Tracheal epithelial cell (primary cell): ENCODE results near the gene CDK11A. TPM values are rescaled to one million over a fixed set of nuclear protein-coding genes. Genes with fewer than 3 reads are reported as not detected.

Experiments used
- total RNA-seq: library from RNA; depleted of rRNA; stranded (reverse); fragments of >200 nt; gene quantifications from 2 replicates; pipeline ENCODE4 v1.2.1, GENCODE V29; 2014

The CDK11A gene
- 3.4 and 14.2 TPM in 2 replicates for total RNA-seq

DNA sequence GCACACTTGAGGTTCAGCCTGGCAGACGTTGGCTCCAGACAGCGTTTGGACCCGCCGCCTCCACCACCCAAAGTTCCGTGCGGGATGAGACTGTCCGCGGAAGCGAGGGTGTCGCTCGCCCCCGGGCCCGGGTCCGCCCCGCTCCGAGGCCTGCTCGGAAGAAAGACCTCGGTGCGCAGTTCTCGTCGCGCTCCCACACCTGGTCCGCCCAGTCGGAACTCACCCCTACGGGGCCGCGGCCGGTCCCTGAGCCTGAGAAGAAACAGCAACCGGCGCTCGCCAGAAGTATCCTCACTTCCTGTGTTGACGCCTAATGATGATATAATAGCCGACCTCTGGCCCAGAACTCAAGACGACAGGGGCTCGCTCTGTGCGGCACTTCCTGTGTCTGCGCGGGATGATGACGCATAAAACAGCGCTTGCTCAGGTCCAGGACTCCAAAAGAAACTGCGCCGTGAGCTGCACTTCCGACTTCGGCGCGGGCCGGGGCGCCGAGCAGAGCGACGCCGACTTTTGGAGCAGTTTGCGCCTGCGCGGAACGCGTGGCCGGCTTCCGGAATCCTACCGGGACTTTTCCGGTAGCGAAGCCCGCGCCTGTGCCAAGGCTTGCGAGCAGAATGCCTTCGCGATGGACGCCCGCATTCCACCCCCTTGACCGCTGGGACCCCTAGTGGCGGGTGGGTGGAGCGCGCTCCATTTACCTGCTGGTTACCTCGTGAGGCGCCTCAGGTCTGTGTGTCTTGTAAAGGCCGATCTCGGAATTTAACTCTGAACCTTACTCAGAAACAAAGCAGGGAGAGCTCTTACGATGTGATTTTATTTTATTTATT lies at the start of gene CDK11A:
Gene CDK11A, minus strand, starts transcription at position 323 of the 830 bp plus-strand sequence. CDS start 1,539 bp downstream, outside the sequence.

DNA sequence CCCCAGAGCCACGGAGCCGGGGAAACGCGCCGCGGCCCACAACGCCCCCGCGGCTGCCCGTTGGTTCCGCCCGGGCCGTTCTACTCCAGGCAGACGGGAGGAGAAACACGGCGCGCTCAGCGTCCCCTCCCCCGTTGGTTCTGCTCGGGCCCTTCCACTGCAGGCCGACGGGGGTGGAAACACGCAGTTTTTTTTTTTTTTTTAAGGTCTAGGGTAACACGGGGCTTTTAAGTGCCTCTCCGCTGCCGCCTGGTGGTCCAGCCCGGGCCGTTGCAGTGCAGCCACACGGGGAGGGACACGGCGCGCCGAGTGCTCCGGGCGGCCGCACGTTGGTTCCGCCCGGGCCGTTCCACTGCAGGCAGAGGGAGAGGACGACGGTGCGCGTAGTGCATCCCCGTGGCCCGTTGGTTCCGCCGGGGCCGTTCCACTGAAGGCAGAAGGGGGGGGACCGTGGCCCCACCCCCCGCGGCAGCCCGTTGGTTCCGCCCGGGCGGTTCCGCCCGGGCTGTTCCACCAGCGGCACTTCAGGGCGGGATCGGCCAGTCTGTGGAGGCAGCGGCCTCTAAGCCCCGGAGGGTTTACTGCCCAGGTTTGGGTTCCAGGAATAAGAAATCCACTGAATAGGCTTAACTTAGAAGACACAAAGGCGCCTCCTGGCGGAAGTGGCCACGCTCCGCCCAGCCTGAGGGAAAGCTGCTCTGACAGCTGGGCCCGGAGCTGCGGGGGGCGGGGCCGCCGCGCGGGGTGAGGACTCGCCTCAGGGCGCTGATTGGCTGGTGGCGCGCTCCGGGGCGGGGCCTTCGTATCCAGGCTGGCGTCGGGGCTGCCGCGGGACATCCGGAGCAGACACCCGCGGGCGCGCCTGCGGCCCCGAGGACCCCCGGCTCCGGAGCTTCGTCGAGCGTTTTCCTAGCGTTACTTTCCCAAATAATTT lies 31.2 kb downstream of the CDK11A start, which contains the start of gene SLC35E2B:
Gene SLC35E2B, minus strand, starts transcription at position 82 of the 934 bp plus-strand sequence. CDS start 16,096 bp downstream, outside the sequence.

DNA sequence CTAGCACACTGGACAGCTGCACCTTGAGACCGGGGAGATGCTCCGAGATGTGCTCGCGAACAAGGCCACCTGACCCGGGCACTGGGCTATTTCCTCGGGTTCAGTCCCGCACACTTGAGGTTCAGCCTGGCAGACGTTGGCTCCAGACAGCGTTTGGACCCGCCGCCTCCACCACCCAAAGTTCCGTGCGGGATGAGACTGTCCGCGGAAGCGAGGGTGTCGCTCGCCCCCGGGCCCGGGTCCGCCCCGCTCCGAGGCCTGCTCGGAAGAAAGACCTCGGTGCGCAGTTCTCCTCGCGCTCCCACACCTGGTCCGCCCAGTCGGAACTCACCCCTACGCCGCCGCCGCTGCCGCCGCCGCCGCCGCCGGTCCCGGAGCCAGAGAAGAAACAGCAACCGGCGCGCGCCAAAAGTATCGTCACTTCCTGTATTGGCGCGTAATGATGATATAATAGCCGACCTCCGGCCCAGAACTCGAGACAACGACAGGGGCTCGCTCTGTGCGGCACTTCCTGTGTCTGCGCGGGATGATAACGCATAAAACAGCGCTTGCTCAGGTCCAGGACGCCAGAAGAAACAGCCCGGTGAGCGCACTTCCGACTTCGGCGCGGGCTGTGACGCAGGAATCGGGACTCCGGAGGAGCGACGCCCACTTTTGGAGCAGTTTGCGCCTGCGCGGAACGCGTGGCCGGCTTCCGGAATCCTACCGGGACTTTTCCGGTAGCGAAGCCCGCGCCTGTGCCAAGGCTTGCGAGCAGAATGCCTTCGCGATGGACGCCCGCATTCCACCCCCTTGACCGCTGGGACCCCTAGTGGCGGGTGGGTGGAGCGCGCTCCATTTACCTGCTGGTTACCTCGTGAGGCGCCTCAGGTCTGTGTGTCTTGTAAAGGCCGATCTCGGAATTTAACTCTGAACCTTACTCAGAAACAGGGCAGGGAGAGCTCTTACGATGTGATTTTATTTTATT lies 65.3 kb downstream of the CDK11A start, which contains the start of gene CDK11B:
Gene CDK11B, minus strand, starts transcription at position 422 of the 967 bp plus-strand sequence. CDS start 1,519 bp downstream, outside the sequence.

Other genes starting within 250 kb of the CDK11A start
- gene ATAD3A, start 212.2 kb downstream of the CDK11A start, total RNA-seq, result 25.2 and 41.0 TPM in 2 replicates
- gene TMEM240, start 183.7 kb downstream of the CDK11A start, total RNA-seq, result not detected in 2 replicates
- 90.4 and 95.9 TPM in 2 replicates for gene SSU72, start 149.5 kb downstream of the CDK11A start, total RNA-seq
- 0.64 and 2.4 TPM in 2 replicates for gene FNDC10, start 124.2 kb downstream of the CDK11A start, total RNA-seq
- gene MIB2, start 108.9 kb downstream of the CDK11A start, total RNA-seq, result 91.3 and 99.5 TPM in 2 replicates
- gene MMP23B, start 92.2 kb downstream of the CDK11A start, total RNA-seq, result 0.64 and 2.2 TPM in 2 replicates
- gene CDK11B, start 65.4 kb downstream of the CDK11A start, total RNA-seq, result 3.8 and 4.1 TPM in 2 replicates
- 11.6 and 16.4 TPM in 2 replicates for gene SLC35E2B, start 31.6 kb downstream of the CDK11A start, total RNA-seq
- 44.8 and 46.5 TPM in 2 replicates for gene NADK, start 54.1 kb upstream of the CDK11A start, total RNA-seq
- gene GNB1, start 166.7 kb upstream of the CDK11A start, total RNA-seq, result 91.6 and 113 TPM in 2 replicates
- gene CALML6, start 190.9 kb upstream of the CDK11A start, total RNA-seq, result 0.43 TPM in 1 of 2 replicates, not detected in the other
- gene TMEM52, start 194.9 kb upstream of the CDK11A start, total RNA-seq, result 1.9 and 8.5 TPM in 2 replicates